AG09319 (cell line): ENCODE measurements around the gene NDOR1.

Source experiments
- DNase-seq: peaks from one replicate; pipeline ENCODE4 v3.0.0-alpha.2; 2010; ENCODE audit warnings: low read depth; ENCODE audit errors: extremely low read depth
- CTCF ChIP-seq: IDR thresholded peaks from 2 replicates; pipeline ENCODE4 v1.5.1; 2011; ENCODE audit warnings: low read depth, mild to moderate bottlenecking, inconsistent platforms, low read length, moderate library complexity

NDOR1 gene

GRCh38 chr9:137204731-137205125 is 772 bp upstream of the NDOR1 start:
- TF ChIP-seq CTCF = no peak
- DNase-seq = no peak

- DNase-seq = no peak
- TF ChIP-seq CTCF = no peak
Measured at GRCh38 chr9:137206602-137207001, 1.1 kb downstream of the NDOR1 start.

- no peak for TF ChIP-seq CTCF
Measured at GRCh38 chr9:137211532-137211931, 6.0 kb downstream of the NDOR1 start.

DNA sequence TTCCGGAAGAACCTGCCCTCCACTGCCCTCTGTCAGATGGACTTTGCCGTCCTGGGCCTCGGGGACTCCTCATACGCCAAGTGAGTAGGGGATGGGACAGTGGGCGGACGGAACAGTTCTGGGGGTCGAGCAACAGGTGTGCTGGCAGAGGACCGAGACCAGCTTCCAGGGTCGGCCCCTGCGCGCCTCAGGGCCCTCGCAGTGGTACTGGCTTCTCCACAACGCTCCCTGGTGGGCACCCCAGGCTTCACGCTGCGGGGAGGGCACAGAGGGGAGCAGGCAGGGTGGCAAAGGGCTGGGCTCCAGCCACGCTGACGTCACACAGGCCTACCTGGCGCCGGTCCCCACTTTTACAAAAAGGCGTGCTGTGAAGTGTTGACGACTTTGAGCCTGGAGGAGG is 7.0 kb downstream of the NDOR1 start:
- DNase-seq = no peak

More at GRCh38 chr9:137211532-137211931, 6.0 kb downstream of the NDOR1 start:
- DNase-seq = no peak

DNA sequence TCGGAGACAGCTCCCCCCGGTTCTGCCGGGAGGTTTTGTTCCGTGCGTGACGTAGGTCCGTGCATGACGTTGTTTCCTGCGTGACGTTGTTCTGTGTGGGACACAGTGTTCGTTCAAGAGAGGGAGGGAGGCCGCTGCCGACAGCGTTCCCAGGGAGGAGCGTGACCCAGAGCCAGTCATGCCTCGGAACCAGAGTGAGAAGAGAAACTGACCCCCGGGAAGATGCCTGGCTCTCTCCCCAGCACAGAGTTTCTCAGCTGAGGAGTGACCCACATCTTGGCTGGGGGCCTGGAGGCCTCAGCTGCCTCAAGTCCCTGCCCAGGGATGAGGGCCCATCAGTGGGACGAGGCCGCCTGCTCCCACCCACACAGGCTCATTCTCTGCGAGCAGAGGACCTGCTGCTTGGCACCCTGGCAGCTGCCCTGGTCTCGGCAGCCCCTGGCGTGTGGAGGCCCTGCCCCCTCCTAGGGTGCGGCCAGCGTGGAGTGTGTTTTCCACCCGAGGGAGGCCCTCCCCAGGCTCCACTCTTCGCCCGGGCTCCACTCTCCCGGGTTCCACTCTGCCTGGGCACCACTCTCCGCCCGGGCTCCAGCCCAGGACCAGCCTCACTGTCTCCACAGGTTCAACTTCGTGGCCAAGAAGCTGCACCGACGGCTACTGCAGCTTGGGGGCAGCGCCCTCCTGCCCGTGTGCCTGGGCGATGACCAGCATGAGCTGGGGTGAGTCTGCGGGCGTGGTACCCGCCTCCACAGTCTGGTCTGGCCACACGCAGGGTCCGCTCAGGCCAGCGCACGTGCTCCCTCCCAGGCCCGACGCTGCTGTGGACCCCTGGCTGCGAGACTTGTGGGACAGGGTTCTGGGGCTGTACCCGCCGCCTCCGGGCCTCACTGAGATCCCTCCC is 7.9 kb downstream of the NDOR1 start:
- no peak for DNase-seq
- TF ChIP-seq CTCF = no peak

More for the DNA sequence above, 7.0 kb downstream of the NDOR1 start:
- no peak for TF ChIP-seq CTCF

DNA sequence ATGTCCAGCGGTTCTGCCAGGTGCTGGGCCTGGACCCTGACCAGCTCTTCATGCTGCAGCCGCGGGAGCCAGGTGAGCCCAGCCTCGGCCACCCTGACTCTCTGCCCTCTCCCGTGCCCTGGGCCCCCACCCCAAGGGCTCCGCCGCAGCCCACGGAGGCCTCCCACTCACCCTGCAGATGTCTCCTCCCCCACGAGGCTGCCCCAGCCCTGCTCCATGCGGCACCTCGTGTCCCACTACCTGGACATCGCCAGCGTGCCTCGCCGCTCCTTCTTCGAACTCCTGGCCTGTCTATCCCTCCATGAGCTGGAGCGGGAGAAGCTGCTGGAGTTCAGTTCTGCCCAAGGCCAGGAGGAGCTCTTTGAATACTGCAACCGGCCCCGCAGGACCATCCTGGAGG is 9.1 kb downstream of the NDOR1 start:
- no peak for TF ChIP-seq CTCF
- no peak for DNase-seq

DNA sequence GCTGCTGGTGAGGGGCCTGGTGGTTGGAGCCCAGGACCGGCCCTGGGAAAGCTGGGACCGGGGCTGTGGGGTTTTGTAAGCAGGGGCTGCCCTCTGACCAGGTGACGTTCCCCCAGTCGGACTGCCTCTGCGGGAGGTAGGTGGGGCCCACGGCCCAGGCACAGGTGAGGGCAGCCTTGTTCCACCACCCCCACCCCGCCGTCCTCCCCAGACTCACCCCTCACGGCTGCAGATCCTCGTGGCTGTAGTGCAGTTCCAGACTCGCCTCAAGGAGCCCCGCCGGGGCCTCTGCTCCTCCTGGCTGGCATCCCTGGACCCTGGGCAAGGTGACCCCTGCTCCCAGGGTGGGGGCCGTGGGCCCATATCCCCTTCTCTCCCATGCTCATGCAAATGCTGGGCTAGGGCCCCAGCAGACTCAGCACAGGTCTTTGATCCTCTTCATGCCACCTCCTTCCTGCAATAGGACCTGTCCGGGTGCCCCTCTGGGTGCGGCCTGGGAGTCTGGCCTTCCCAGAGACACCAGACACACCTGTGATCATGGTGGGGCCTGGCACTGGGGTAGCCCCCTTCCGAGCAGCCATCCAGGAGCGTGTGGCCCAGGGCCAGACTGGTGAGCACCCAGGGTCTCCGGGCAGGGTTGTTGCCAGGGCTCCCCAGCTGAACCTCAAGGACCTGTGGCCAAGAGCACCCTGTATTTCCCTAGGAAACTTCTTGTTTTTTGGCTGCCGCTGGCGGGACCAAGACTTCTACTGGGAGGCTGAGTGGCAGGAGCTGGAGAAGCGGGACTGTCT is 9.9 kb downstream of the NDOR1 start:
- TF ChIP-seq CTCF = no peak
- DNase-seq = no peak
